Activated B cell treated with CpG ODN at 0.5 μM for 24 hours (primary cell): ENCODE measurements around the gene ACSL1. TPM values are rescaled to one million over a fixed set of nuclear protein-coding genes. Genes with fewer than 3 reads are reported as not detected.
"Not testable (repeated sequence)": the region's sequence is repeated elsewhere in the genome, so short reads cannot be mapped to it uniquely, and the experiment has no call there.

Experiments used
- ATAC-seq: fragments of 200-7000 bp; cut with Tn5 transposase; one replicate; pipeline ENCODE4 v1.10.0; 2021; ENCODE audit warnings: low read depth, mild to moderate bottlenecking, moderate library complexity
- CTCF ChIA-PET: fragments of 350-600 bp; sonication (Branson Sonifier 250); formaldehyde crosslinking; loops from one replicate; lab custom pipeline; 2021; ENCODE audit warnings: antibody characterized with exemption; lab: Charles Lee
- POLR2A ChIA-PET: fragments of 350-600 bp; sonication (Branson Sonifier 250); formaldehyde crosslinking; loops from one replicate; lab custom pipeline; 2021; ENCODE audit warnings: antibody characterized with exemption; lab: Charles Lee
- DNase-seq: peaks from one replicate; pipeline ENCODE4 v3.0.0; 2022
- H3K27ac Mint-ChIP-seq: one replicate; pipeline ENCODE4 v1.8.0; 2020; ENCODE audit warnings: mixed read lengths
- H3K27me3 Mint-ChIP-seq: one replicate; pipeline ENCODE4 v1.8.0; 2021; ENCODE audit warnings: mixed read lengths
- H3K36me3 Mint-ChIP-seq: one replicate; pipeline ENCODE4 v1.8.0; 2021; ENCODE audit warnings: low read depth, mixed read lengths
- H3K4me1 Mint-ChIP-seq: one replicate; pipeline ENCODE4 v1.8.0; 2021; ENCODE audit warnings: mixed read lengths
- H3K4me3 Mint-ChIP-seq: one replicate; pipeline ENCODE4 v1.8.0; 2020; ENCODE audit warnings: mild to moderate bottlenecking, mixed read lengths
- H3K9me3 Mint-ChIP-seq: one replicate; pipeline ENCODE4 v1.8.0; 2020; ENCODE audit warnings: mixed read lengths
- intact Hi-C: fragments of 100-400 bp; cut with micrococcal nuclease; formaldehyde crosslinking; loops from one replicate; pipeline ENCODE4 v1.15.1; 2024
- total RNA-seq: library from RNA; stranded (reverse); gene quantifications from 2 replicates; pipeline ENCODE4 v1.2.3, GENCODE V29; 2022
- TF ChIP-seq, protein P1 (sequence below): fragments of 200-600 bp; IDR thresholded peaks from one replicate; pipeline ENCODE4 v1.8.0; 2022; ENCODE audit warnings: antibody characterized with exemption, mild to moderate bottlenecking

Gene ACSL1
- total RNA-seq, 1 donor from 2014 or later = 47.0 TPM

DNA sequence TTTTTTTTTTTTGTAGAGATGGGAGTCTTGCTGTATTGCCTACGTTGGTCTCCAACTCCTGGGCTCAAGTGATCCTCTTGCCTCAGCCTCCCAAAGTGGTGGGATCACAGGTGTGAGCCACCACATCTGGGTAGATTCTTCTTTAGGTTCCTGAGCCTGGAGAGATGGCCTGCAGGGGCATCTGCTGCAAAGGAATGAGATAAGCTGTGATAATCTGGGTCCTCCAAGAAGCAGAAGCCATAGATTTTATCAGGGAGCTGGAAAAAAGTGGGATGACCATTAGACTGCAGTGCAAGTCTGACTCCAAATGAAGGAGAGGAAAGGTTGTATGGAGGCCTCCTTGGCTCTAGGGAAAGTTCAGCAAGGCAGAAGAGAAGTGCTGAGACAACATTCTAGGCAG lies 19.0 kb upstream of the ACSL1 start:
- peaks cover 17% of the 10 kb centered on the region for H3K4me1 Mint-ChIP-seq
- H3K4me3 Mint-ChIP-seq = no peak overlapping the region
- ChIA-PET CTCF (no interaction called here), POLR2A (interaction anchor here (0.6 to 1.6 kb wide), 3 partner anchors 18 to 352 kb away, joined by 5 to 7 read pairs (median 7); no protein-coding TSS in a partner anchor)
- intact Hi-C loops = no loop called here
- no peaks in the 10 kb centered on the region for H3K27me3 Mint-ChIP-seq
- no peaks in the 10 kb centered on the region for H3K36me3 Mint-ChIP-seq
- H3K27ac Mint-ChIP-seq = no peak overlapping the region
- TF ChIP-seq, protein P1, sequence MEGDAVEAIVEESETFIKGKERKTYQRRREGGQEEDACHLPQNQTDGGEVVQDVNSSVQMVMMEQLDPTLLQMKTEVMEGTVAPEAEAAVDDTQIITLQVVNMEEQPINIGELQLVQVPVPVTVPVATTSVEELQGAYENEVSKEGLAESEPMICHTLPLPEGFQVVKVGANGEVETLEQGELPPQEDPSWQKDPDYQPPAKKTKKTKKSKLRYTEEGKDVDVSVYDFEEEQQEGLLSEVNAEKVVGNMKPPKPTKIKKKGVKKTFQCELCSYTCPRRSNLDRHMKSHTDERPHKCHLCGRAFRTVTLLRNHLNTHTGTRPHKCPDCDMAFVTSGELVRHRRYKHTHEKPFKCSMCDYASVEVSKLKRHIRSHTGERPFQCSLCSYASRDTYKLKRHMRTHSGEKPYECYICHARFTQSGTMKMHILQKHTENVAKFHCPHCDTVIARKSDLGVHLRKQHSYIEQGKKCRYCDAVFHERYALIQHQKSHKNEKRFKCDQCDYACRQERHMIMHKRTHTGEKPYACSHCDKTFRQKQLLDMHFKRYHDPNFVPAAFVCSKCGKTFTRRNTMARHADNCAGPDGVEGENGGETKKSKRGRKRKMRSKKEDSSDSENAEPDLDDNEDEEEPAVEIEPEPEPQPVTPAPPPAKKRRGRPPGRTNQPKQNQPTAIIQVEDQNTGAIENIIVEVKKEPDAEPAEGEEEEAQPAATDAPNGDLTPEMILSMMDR = no peak
- no peaks in the 10 kb centered on the region for H3K9me3 Mint-ChIP-seq
- DNase-seq = no peak
- no peak for ATAC-seq

GRCh38 chr4:184843984-184844554 lies 18.3 kb upstream of the ACSL1 start:
- ChIA-PET POLR2A (interaction anchor here (0.6 to 1.6 kb wide), 3 partner anchors 17 to 353 kb away, joined by 5 to 7 read pairs (median 7); no protein-coding TSS in a partner anchor), CTCF (no interaction called here)
- H3K4me1 Mint-ChIP-seq = peaks cover 11% of the 10 kb centered on the region
- TF ChIP-seq, protein P1 = no peak
- ATAC-seq = no peak
- intact Hi-C loops = no loop called here
- H3K9me3 Mint-ChIP-seq = no peaks in the 10 kb centered on the region
- no peaks in the 10 kb centered on the region for H3K27me3 Mint-ChIP-seq
- H3K27ac Mint-ChIP-seq = no peak overlapping the region
- no peak for DNase-seq
- H3K4me3 Mint-ChIP-seq = no peak overlapping the region
- no peaks in the 10 kb centered on the region for H3K36me3 Mint-ChIP-seq

DNA sequence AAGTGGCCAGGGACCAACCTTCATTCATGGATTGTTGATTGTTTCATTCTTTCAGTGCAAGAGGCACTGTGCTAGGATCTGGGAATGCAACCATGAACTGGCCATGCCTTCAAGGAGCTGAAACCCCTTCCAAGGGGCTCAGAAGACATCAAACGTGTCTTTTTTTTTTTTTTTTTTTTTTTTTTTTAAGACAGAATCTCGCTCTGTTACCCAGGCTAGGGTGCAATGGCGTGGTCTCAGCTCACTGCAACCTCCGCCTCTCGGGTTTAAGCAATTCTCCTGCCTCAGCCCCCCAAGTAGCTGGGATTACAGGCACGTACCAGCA lies 13.3 kb upstream of the ACSL1 start:
- H3K9me3 Mint-ChIP-seq, intact Hi-C loops, H3K4me1 Mint-ChIP-seq, H3K27ac Mint-ChIP-seq, POLR2A ChIA-PET, H3K36me3 Mint-ChIP-seq, ATAC-seq, H3K27me3 Mint-ChIP-seq, H3K4me3 Mint-ChIP-seq, CTCF ChIA-PET, DNase-seq: not testable (repeated sequence)

DNA sequence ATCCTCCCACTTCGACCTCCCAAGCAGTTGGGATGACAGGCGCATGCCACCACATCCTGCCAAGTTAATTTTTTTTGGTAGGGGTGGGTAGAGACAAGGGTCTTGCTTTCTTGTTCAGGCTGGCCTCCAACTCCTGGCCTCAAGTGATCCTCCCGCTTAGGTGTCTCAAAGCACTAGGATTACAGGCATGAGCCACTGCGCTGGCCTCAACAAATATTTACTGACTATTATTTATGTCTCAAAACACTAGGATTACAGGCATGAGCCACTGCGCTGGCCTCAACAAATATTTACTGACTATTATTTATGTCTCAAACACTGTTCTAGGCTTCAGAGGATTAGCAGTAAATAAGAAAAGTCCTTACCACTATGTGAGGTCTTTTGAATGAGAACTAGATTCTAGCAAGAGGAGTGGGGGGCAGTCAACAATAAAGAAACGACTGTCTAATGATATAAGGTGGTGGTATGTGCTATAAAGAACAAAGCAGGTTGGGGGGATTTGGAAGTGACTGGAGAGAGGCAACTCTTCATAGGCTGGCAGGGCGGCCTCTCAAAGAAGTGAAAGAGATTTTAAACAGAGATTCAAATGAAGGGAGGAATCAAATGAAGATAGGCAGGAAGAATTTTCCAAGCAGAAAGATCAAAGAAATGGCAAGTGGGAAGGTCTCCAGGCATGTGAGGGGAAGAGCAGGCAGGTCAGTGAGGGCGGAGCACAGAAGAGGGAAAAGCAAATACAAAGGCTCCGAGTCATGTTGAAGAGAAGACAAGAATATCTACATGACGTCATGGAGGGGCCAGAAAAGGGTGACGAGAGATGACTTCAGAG lies 12.7 kb upstream of the ACSL1 start:
- DNase-seq (no peak), ATAC-seq (no peak)
- Mint-ChIP-seq H3K9me3 (no peaks in the 10 kb centered on the region), H3K4me3 (no peak overlapping the region), H3K27me3 (no peaks in the 10 kb centered on the region), H3K36me3 (no peaks in the 10 kb centered on the region), H3K27ac (no peak overlapping the region), H3K4me1 (no peaks in the 10 kb centered on the region)
- intact Hi-C loops = no loop called here
- ChIA-PET CTCF (no interaction called here), POLR2A (no interaction called here)
- TF ChIP-seq, protein P1 = no peak

DNA sequence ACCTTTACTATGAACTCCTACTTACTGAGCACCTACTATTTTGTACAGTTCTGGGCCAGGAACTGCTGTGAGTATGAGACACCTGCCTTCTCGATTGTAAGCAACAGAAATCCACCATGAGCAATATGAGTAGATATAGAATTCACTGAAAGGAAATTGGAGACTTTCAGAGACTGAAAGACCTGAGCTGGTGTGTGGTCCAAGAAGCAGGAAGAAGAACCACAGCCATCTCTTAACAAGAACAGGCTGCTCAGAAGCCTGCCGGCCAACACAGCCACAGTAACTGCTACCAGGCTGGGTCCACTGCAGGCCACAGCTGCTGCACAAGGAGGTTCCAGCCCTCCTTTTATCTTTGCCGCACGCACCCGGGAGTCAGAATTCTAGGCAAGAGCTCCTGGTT lies 10.8 kb upstream of the ACSL1 start:
- TF ChIP-seq, protein P1 = no peak
- Mint-ChIP-seq H3K27ac (no peak overlapping the region), H3K9me3 (no peaks in the 10 kb centered on the region), H3K36me3 (no peaks in the 10 kb centered on the region), H3K4me3 (no peak overlapping the region), H3K27me3 (no peaks in the 10 kb centered on the region), H3K4me1 (no peaks in the 10 kb centered on the region)
- intact Hi-C loops = no loop called here
- CTCF ChIA-PET = no interaction called here
- ATAC-seq (no peak), DNase-seq (no peak)
- POLR2A ChIA-PET = interaction anchor here (1.2 kb wide), 1 partner anchor 14 kb away, joined by 4 read pairs; no protein-coding TSS in a partner anchor
